Vagina (tissue), 2 donors: Measurements from ENCODE around the gene HTRA2. TPM values are rescaled to one million over a fixed set of nuclear protein-coding genes. Genes with fewer than 3 reads are reported as not detected.

Source experiments
- DNase-seq, 2 donors: peaks; one replicate each; pipeline ENCODE4 v3.0.0-alpha.2; 2017; ENCODE audit errors: extremely low spot score in 2 of 2
- H3K27ac ChIP-seq: fragments of 200-600 bp; sonication (generic); one replicate; pipeline ENCODE4 v1.5.1; 2019
- H3K27me3 ChIP-seq: fragments of 200-600 bp; sonication (generic); one replicate; pipeline ENCODE4 v1.5.1; 2019
- H3K36me3 ChIP-seq, 2 donors: fragments of 200-600 bp; sonication (generic); one replicate each; pipeline ENCODE4 v1.5.1; 2017 to 2019
- H3K4me1 ChIP-seq: fragments of 200-600 bp; sonication (generic); one replicate; pipeline ENCODE4 v1.5.1; 2019
- H3K4me3 ChIP-seq, 2 donors: fragments of 200-600 bp; sonication (generic); 1 replicate in 1 of 2; 2 replicates in 1 of 2; pipeline ENCODE4 v1.5.1; 2016 to 2019
- H3K9me3 ChIP-seq: fragments of 200-600 bp; sonication (generic); one replicate; pipeline ENCODE4 v1.5.1; 2019
- CTCF ChIP-seq, 3 experiments: fragments of 450-650 bp in 2 of 3; fragments of 200-600 bp in 1 of 3; sonication (generic) in 1 of 3; IDR thresholded peaks; one replicate each; pipeline ENCODE4 v1.5.1; 2017 to 2019; ENCODE audit warnings: antibody characterized with exemption in 3 of 3, mild to moderate bottlenecking in 2 of 3, moderate library complexity in 2 of 3
- POLR2A ChIP-seq, 2 donors: fragments of 450-650 bp; IDR thresholded peaks; one replicate each; pipeline ENCODE4 v1.6.1; 2017; ENCODE audit warnings: antibody characterized with exemption in 2 of 2, mild to moderate bottlenecking in 2 of 2, moderate library complexity in 2 of 2
- POLR2AphosphoS5 ChIP-seq, 2 donors: sonication (generic); formaldehyde crosslinking; IDR thresholded peaks; one replicate each; pipeline ENCODE4 v1.9.0; 2017; ENCODE audit warnings: antibody characterized with exemption in 2 of 2, mild to moderate bottlenecking in 2 of 2, low read depth in 1 of 2; ENCODE audit not compliant: insufficient read depth in 1 of 2
- intact Hi-C: fragments of 100-400 bp; cut with DNase I; formaldehyde crosslinking; loops from one replicate; pipeline ENCODE4 v1.15.1; 2023
- total RNA-seq: library from RNA; depleted of rRNA; stranded (reverse); fragments of >200 nt; gene quantifications from one replicate; pipeline ENCODE4 v1.2.3, GENCODE V29; 2016

The HTRA2 gene
- total RNA-seq, 1 donor from 2014 or later = 24.3 TPM

- intact Hi-C loops = no loop called here
- Histone ChIP-seq H3K9me3 (no peaks in the 10 kb centered on the region), H3K36me3 (no peaks in the 10 kb centered on the region), H3K27me3 (peaks cover 41% of the 10 kb centered on the region), H3K4me1 (peaks cover 30% of the 10 kb centered on the region), H3K4me3 (peak within 1 kb of the TSS in 1 of 2 donors; percentile 17), H3K27ac (no peak within 1 kb of the TSS)
- TF ChIP-seq CTCF (IDR thresholded peaks at IDR 0.05) = no peak
- no peak for TF ChIP-seq POLR2A (IDR thresholded peaks at IDR 0.05)
- TF ChIP-seq POLR2AphosphoS5 (IDR thresholded peaks at IDR 0.05; ENCODE audit: insufficient read depth in 1 of 2, low read depth in 1 of 2) = no peak
- DNase-seq = no peak
Measured at GRCh38 chr2:74514368-74515270, 15.1 kb upstream of the HTRA2 start, which contains the start of gene TLX2. TLX2 (plus strand) TSS chr2:74514450; CDS start chr2:74514807, 357 bp downstream.

DNA sequence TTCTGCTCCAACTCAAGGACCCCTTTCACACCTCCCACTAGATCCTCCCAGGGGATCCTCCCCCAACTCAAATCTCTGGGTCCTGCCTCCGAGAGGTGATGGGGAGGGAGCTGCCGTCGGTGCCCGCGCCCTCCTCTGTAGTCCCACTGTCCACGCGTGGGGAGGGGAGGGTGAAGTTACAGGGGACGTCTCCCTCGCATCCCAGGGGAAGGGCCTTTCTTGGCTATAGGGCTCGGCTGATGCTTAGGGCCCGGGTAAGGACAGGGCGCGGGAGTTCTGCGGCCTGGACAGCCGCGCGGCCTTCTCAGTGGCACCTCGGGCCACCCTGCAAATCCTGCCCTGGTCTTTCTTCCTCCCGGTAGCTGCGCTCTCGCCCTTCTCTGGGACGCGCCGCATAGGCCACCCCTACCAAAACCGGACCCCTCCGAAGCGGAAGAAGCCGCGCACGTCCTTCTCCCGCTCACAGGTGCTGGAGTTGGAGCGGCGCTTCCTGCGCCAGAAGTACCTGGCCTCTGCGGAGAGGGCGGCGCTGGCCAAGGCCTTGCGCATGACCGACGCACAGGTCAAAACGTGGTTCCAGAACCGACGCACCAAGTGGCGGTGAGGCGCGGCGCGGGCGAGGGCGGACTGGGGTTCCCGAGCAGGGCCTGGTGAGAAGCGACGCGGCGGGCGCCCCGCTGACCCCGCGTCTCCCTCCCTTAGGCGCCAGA lies 14.3 kb upstream of the HTRA2 start:
- Histone ChIP-seq H3K36me3 (no peaks in the 10 kb centered on the region), H3K4me3 (peak overlapping the region; percentile 29 to 42), H3K27me3 (peaks cover 41% of the 10 kb centered on the region), H3K9me3 (no peaks in the 10 kb centered on the region), H3K4me1 (peaks cover 30% of the 10 kb centered on the region), H3K27ac (no peak overlapping the region)
- TF ChIP-seq POLR2AphosphoS5 (IDR thresholded peaks at IDR 0.05; ENCODE audit: insufficient read depth in 1 of 2, low read depth in 1 of 2) (no peak), CTCF (IDR thresholded peaks at IDR 0.05) (no peak), POLR2A (IDR thresholded peaks at IDR 0.05) (no peak)
- intact Hi-C loops = no loop called here
- no peak for DNase-seq

- H3K4me1 ChIP-seq = peaks cover 30% of the 10 kb centered on the region
- no peaks in the 10 kb centered on the region for H3K36me3 ChIP-seq
- DNase-seq = no peak
- H3K27ac ChIP-seq = no peak overlapping the region
- peaks cover 41% of the 10 kb centered on the region for H3K27me3 ChIP-seq
- no peaks in the 10 kb centered on the region for H3K9me3 ChIP-seq
- intact Hi-C loops = no loop called here
- TF ChIP-seq POLR2AphosphoS5 (IDR thresholded peaks at IDR 0.05; ENCODE audit: insufficient read depth in 1 of 2, low read depth in 1 of 2) = no peak
- TF ChIP-seq POLR2A (IDR thresholded peaks at IDR 0.05) = no peak
- no peak for TF ChIP-seq CTCF (IDR thresholded peaks at IDR 0.05)
- H3K4me3 ChIP-seq = peak overlapping the region; percentile 29 to 42
Measured at GRCh38 chr2:74515981-74516633, 13.6 kb upstream of the HTRA2 start.

- no peak for DNase-seq
- Histone ChIP-seq H3K4me1 (peaks cover 30% of the 10 kb centered on the region), H3K36me3 (no peaks in the 10 kb centered on the region), H3K27ac (no peak overlapping the region), H3K9me3 (no peaks in the 10 kb centered on the region), H3K27me3 (peaks cover 38% of the 10 kb centered on the region), H3K4me3 (peak overlapping the region in 1 of 2 donors; percentile 42)
- intact Hi-C loops = no loop called here
- no peak for TF ChIP-seq CTCF (IDR thresholded peaks at IDR 0.05)
- TF ChIP-seq POLR2AphosphoS5 (IDR thresholded peaks at IDR 0.05; ENCODE audit: insufficient read depth in 1 of 2, low read depth in 1 of 2) = no peak
- TF ChIP-seq POLR2A (IDR thresholded peaks at IDR 0.05) = no peak
Measured at GRCh38 chr2:74516650-74517049, 13.1 kb upstream of the HTRA2 start.
